NCI-H345 treated with DMSO at 0.1 percent for 48 hours (cell line): ENCODE results near the gene NHLRC3.
A peak's percentile ranks its signal among the peaks of the same experiment; 100 is the strongest.
"Not testable (repeated sequence)": the region's sequence is repeated elsewhere in the genome, so short reads cannot be mapped to it uniquely, and the experiment has no call there.

ENCODE experiments used
- DNase-seq: peaks from one replicate; lab custom pipeline; 2025; ENCODE audit not compliant: unreplicated experiment; lab: John Stamatoyannopoulos, UW

NHLRC3 gene

DNA sequence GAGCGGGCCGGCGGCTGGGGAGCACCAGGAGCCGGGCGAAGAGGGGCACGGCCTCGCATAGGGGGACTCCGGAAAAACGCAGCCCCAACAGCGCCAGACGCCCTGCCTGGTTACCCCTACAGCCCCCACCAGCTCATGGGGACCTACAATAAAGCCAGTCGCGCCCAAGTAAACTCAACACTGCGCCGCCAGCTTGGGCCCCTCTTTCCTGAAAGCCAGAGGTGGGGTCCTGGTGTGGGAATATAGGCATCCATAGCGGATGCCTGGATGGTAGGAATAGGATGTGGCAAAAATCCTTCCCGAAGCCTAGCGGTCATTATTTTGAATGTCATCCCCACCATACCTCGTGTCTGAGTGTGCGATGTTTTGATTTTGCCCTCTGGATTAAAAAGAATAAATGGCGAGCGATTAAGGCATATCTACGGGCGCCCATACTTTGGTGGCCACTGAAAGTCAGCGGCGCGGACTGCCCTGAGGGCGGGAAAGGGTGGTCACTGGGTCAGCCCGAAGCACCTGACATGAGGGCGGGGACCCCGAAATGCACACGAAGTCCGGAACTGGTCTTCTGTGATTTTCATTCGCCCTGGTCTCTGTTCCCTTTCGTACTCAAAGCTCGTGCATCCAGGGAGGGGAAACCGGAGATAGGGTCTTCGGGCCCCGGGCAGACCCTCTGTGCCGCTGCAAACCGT, at the start of gene NHLRC3, which contains the start of gene PROSER1:
Gene NHLRC3, plus strand, starts transcription at position 577 of the 689 bp plus-strand sequence. CDS start 184 bp downstream, outside the sequence.
Gene PROSER1, minus strand, starts transcription at position 210 of the 689 bp plus-strand sequence. CDS start 847 bp downstream, outside the sequence.
- peak; percentile 76 for DNase-seq

DNA sequence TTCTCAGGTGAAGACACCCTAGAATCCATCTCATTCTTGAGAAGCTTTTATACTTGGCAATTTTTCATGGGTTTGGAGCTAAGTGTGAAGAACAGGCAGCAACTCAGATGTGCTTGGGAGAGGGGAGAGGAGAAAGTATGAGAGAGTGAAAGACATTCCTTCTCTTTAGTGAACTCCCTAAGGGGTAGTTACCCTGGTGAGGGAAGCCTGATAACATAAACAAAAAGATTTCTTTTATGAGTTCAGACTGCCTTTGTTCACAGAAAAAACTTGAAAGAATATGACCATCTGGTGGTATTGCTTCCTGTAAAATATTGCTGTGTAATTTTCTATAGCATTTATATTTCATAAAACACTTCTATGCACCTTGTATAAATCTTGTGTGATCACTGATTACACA, 47.6 kb upstream of the NHLRC3 start, which contains the start of gene STOML3:
Gene STOML3, minus strand, starts transcription at position 139 of the 400 bp plus-strand sequence. Its CDS starts 110 bp downstream, at position 29.
- no peak for DNase-seq

DNA sequence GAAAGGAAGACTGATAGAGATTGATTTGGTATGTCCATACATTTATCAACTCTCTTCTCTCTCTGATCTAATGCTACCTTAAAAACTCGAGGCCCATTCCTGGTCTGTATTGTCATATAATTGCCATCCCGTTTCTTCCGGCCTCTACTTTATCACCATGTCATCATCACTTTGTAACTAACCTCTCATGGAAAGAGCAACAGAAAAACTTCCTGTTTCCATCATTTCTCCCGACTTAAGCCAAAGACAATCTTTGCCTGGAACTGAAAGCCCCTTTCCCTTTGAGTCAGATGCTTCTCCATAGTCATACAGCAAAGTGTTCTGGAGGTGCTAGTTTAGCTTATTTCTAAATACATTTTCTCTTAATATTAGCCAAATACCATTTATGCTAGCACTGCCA, 44.9 kb upstream of the NHLRC3 start:
- DNase-seq, result no peak

DNA sequence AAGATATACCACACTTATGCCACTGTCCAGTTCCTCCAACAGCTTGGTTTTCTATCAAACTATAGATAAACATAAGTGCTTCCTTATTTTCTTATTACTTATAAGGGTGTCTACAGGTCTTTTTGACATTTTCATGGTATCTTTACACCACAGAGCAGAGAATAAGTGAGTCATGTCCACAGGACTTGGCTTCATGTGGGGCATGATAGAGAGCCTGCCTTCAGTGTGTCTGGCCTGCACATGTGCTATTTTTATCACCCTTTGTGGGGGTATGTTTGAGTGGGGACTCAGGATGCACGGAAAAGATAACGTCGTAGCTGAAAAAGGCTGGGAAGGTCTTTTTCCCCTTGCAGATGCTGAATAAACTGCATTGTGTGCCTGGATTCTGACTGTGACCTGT, 39.5 kb upstream of the NHLRC3 start:
- DNase-seq, result no peak

DNA sequence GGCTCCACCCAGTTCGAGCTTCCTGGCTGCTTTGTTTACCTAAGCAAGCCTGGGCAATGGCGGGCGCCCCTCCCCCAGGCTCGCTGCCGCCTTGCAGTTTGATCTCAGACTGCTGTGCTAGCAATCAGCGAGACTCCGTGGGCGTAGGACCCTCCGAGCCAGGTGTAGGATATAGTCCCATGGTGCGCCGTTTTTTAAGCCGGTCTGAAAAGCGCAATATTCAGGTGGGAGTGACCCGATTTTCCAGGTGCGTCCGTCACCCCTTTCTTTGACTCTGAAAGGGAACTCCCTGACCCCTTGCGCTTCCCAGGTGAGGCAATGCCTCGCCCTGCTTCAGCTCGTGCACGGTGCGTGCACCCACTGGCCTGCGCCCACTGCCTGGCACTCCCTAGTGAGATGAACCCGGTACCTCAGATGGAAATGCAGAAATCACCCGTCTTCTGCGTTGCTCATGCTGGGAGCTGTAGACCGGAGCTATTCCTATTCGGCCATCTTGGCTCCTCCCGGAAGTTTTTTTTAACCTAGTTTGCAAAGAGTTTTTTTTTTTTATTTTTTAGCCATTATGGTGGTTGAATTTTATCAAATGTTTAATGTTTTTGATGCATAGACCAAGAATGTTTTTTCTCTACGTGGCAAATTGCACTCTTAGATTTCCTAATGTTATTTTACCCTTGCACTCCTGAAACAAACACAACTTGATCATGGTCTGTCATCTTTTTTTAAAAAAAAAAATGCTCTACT, 31.7 kb upstream of the NHLRC3 start:
- not testable (repeated sequence) for DNase-seq

DNA sequence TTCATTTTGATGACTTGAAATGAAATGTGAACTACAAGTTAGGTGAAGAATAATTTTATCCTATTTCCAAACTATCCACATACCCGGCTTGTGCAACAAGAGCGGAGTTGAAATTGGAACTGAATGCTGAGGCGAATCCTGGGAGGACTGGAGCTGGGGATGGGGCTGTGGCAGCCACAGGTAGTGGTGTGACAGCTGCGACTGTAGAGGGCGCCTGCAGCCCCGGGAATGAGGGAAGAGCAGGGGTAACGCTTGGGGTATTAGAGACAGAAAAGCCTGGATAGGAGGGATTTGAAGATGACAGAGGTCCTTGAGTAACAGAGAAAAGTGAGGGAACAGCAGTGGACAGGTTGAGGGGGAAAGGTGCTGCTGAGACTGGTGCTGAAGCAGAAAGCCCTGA, 25.6 kb upstream of the NHLRC3 start:
- no peak for DNase-seq

DNA sequence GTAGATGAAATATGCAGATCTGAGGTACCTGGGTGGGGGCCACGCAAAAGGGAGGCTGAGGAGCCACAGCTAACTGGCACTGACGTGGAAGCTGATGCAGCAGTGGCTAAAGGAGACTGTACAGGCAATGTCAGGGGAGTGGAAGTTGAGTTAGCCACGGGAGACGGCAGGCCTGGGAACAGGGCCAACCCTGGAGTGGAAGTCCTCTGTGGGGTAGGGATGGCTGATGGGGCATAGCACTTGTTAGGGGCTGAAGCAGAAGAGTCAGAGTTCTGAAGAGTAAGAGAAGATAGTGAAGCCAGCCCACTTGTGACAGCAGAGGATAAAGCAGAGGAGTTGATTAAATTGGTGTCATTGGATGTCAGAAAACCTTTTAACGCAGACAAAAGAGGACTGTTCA, 24.8 kb upstream of the NHLRC3 start:
- DNase-seq, result no peak

DNA sequence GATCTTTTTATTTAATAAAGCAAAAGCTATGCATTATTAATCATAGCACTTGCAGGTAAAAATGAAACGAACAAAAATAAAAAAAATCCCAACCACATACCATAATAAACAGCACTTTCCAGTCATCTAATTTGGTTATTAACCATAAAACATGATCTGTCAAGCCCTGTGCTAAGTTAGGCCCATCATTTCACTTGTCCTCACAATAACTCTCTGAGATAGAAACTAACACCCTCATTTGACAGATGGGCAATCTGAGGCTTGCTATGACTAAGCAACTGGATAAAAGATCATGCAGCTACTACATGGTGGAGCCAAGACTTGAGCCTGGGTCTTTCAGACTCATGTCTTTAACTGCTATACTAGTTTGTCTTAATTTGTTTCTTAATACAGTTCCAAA, 22.2 kb upstream of the NHLRC3 start:
- DNase-seq, result no peak

DNA sequence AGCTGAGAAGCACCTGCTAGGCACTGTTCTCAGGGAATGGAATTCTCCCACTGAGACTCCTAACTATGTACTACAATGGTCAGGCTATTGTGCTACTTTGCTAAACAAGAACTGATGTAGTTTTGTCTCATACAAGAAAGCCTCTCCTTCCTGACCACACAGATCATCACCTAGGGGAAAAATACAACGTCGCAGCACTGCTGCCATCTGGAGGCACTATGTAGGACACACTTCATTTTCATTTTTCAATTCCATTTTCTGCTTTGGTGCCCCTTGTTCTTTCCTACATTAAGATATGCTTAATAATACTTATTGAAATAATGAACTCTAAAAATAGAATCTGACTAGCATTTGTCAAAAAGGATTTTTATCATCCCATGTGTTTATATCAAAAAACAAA, 21.5 kb upstream of the NHLRC3 start:
- no peak for DNase-seq

DNA sequence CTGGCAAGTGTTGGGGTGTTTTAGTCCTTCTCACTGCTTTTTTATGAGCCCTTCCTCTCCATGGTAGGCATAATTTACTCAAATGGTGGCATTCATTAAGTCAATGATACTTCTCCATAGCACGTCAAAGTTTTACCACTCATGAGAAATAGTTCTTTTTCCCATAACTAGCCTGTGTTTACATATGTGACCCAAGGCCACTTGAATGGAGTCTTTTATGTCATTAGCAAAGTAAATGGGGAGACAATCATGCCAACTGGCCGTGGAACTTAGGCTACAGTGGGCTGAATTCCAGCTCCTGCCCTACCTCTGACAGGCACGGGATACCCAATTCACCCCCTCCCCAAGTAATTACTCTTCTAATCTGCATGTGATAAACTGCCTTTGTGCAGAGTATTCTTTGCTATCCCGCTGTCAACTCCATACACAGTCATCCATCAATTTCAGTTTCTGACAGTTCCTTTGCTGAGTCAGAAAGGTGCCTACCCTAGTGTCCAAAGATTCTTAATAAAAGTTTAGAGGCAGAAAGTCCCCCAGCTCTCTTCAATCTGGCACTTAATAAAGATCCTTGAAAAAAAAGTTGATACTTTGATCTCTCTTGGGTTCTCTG, 17.3 kb upstream of the NHLRC3 start:
- no peak for DNase-seq

DNA sequence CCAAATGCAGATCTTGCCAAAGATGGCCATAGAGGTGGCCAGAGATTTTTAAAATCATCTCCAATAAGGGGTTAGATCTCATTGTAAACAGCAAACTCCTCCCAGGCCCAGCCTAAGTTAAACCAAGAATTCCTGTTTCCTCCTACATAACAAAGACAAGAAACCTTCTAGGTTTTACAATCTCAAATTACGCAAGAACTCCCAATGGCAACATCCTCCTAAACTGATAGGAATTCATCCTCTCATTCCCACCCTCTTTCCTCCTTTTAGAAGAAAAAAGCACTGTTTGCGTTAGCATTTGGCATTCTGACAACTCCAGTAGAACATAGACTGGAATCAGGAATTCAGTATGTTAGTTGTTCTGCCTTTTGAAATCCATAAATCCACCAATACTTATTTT, 14.9 kb upstream of the NHLRC3 start:
- no peak for DNase-seq

GRCh38 chr13:39023761-39024160, 14.5 kb upstream of the NHLRC3 start:
- no peak for DNase-seq

GRCh38 chr13:39025433-39025839, 12.8 kb upstream of the NHLRC3 start:
- no peak for DNase-seq

DNA sequence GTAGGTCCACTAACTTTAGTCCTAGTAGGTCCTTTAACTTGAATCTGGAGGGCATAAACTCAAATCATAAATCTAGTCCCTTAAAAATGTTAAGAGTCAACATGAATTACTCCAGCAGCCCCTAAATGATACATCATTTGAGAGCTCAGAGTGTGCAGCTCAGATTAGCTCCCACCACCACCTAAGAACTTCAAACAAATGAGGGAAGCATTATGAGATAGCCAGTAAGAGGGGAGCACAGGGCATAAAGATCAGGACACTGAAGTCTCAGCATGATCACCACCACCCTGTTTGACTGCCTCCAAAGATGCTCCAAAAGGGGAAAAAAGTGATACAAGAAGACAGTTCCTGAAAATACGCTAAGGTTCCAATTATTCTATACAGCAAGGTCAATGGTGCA, 6.1 kb upstream of the NHLRC3 start:
- DNase-seq, result no peak

DNA sequence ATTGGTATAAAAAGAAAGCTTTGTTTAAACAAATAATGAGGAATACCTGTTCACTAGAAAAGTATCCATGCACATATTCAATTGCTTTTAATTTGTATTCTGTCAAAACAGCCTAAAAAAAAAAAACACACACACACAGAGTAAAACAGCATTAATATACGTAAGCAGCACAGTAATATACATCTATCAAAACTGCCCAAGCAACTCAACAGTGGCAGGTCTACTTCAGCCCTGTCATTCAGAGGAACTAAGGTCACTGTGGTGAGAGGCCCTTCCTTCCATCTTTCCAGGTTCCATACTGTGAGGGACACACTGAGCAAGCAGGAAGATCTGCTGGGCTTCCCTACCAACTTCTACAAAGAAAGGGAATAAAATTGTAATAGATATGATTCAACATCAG, 4.2 kb upstream of the NHLRC3 start:
- DNase-seq, result no peak

- no peak for DNase-seq
Observed at GRCh38 chr13:39035204-39035603, 3.1 kb upstream of the NHLRC3 start.

DNA sequence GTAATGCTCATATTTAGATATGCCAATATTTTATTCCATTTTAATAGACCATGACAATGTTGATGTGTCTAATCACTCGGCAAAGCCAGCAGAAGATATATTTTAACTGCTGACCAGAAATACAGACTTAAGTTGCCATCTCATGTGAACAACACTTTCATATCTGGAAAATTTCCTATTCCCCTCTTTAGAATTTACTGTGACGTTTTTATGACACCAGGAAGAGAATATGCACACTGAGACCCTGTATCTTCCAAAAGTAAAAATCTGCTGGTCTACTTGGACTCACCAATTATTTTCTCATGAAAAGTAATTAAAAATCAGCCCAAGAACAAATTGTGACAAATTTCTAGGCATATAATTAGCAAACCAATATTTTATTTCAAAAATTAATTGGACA, 2.5 kb upstream of the NHLRC3 start:
- no peak for DNase-seq

DNA sequence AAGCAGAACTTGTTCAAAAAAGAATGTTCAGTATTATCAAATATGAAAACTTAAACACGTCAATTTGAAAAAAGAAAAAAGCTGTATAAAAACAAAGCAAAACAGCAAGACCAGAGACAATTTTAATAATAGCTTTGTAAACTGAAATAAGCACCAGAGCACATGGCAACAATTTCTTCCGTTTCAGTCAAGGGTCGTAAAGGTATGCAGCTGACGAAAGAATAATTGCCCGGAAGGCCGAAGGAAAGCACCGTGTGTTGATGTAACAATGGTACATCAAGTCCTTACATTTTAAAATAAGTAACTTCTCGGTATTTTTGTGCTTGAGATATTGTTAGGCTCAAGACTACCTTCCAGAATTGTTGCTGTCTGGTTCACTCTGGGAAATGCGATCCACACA, 2.0 kb upstream of the NHLRC3 start:
- peak; percentile 2 for DNase-seq

DNA sequence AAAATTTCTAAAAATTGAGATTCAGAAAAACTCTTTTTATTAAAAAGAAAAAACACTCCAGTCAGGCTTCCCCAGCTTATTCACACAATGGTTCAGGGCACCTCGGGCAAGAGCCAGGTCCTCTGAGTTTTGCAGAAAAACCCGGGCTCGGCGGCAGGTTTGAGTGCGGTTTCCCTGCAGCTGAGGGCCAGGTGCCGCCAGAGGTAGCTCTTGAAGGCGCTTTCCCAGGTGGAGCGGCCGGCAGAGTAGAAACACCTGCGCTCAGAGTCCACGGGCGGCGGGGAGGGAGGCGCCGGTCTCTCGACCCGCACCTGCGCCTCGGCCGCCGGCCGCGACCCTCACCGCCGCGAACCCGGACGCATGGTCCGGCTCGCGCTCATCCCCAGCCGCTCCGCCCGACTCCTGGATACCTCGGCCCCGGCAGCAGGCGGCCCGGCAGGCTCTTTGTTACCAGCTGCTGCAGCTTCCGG, 811 bp upstream of the NHLRC3 start:
- DNase-seq, result peak; percentile 37

- no peak for DNase-seq
Observed at GRCh38 chr13:39038569-39039030, 344 bp downstream of the NHLRC3 start.

DNA sequence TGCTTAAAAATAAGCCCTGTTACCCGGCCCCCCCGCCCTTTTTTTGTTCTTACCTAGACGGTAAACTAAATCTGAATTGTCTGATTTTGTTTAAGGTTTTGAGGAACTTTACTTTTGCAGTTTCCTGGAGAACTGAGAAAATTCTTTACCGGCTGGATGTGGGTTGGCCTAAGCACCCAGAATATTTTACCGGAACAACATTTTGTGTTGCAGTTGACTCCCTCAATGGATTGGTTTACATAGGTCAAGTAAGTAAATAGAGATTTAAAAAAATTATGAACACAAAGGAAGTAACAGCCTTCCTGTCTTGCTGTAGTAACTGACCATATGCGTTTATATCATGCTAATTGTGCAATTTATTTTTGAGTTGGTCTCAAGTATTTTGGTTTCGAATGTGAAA, 785 bp downstream of the NHLRC3 start:
- DNase-seq, result no peak

DNA sequence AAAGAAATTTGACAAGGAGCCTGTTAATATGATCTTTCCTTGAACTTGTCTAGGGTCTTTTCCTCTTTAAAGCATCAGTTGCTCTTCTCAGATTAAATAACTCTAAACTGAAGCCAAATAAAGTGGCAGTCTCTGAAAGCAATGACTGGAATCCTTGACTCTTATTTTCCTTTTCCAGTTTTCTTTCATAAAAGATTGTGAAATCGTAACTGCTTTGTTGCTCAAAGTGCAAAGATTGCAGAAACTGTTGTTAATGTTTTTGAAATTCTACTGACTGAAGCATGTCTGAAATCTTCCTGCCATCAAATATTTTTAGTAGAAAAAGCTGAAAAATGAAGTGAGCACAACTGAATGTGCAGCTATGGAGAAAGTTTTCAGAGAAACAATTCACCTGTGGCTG, 1.9 kb downstream of the NHLRC3 start:
- no peak for DNase-seq
